HepG2 (cell line): ENCODE results near the gene FGF1. TPM values are rescaled to one million over a fixed set of nuclear protein-coding genes. Genes with fewer than 3 reads are reported as not detected.

ENCODE experiments used
- ATAC-seq: fragments of 200-7000 bp; cut with Tn5 transposase; 3 replicates; pipeline ENCODE4 v1.9.1; 2020; ENCODE audit warnings: mild to moderate bottlenecking, moderate library complexity
- BruUV-seq: library from RNA; stranded (reverse); fragments of 400-500 nt; replicated peaks from 2 replicates; lab custom pipeline; 2021; lab: Mats Ljungman, UMichigan
- CTCF ChIA-PET: fragments of 300-600 bp; formaldehyde crosslinking; extraction: SDS; loops from one replicate; lab custom pipeline; 2021; ENCODE audit warnings: low total read pairs, inconsistent platforms, low intra/inter-chr PET ratio; lab: Yijun Ruan, JAX
- POLR2A ChIA-PET: fragments of 350-600 bp; sonication (Branson Sonifier 250); formaldehyde crosslinking; loops from one replicate; lab custom pipeline; 2020; ENCODE audit warnings: antibody characterized with exemption, inconsistent platforms; lab: Yijun Ruan, JAX
- DNase-seq: peaks from one replicate; pipeline ENCODE4 v3.0.0-alpha.2; 2015; ENCODE audit warnings: low spot score
- FAIRE-seq: peaks from 3 replicates; lab custom pipeline; 2011; peaks lifted over from hg19 to GRCh38; lab: Jason Lieb, UNC
- H2AFZ ChIP-seq: one replicate; pipeline ENCODE4 v1.6.1; 2011; ENCODE audit warnings: low read length, inconsistent platforms
- H3K27ac ChIP-seq: fragments of 300-600 bp; 3 replicates; pipeline ENCODE4 v1.8.0; 2011; ENCODE audit warnings: mixed run types, mild to moderate bottlenecking, mixed read lengths, low read length, inconsistent platforms; ENCODE audit not compliant: insufficient read depth; ENCODE audit errors: extremely low read length
- H3K27me3 ChIP-seq, 2 experiments: fragments of 200-600 bp in 1 of 2; 2 replicates in 1 of 2; 3 replicates in 1 of 2; pipeline versions ENCODE4 v1.6.0 to v1.8.0; 2011; ENCODE audit warnings: low read length in 2 of 2, mild to moderate bottlenecking in 2 of 2, moderate library complexity in 2 of 2, inconsistent platforms in 1 of 2; ENCODE audit not compliant: insufficient read depth in 2 of 2, control insufficient read depth in 1 of 2
- H3K36me3 ChIP-seq, 2 experiments: fragments of 200-600 bp in 1 of 2; replicated peaks in 1 of 2; 2 replicates in 1 of 2; 3 replicates in 1 of 2; pipeline versions ENCODE4 v1.5.1 to v1.8.0; 2011; ENCODE audit warnings: low read length in 2 of 2, inconsistent platforms in 1 of 2; ENCODE audit not compliant: insufficient read depth in 2 of 2, control insufficient read depth in 1 of 2
- H3K4me1 ChIP-seq: 2 replicates; pipeline ENCODE4 v1.5.1; 2012; ENCODE audit warnings: low read length, inconsistent platforms; ENCODE audit not compliant: insufficient read depth
- H3K4me2 ChIP-seq: 2 replicates; pipeline ENCODE4 v1.6.0; 2011; ENCODE audit warnings: low read depth, low read length, inconsistent platforms
- H3K4me3 ChIP-seq, 3 experiments: fragments of 200-600 bp in 1 of 3; sonication (generic), shearing (Covaris generic) in 1 of 3; replicated peaks in 1 of 3; 2 replicates each; pipeline ENCODE4 v1.5.1; 2011 to 2016; ENCODE audit warnings: low read length in 3 of 3, inconsistent platforms in 2 of 3, low read depth in 2 of 3, mild to moderate bottlenecking in 2 of 3, control low read depth in 1 of 3, mixed read lengths in 1 of 3; ENCODE audit not compliant: insufficient read depth in 1 of 3
- H3K79me2 ChIP-seq: one replicate; pipeline ENCODE4 v1.6.1; 2011; ENCODE audit warnings: low read length, inconsistent platforms; ENCODE audit not compliant: insufficient read depth
- H3K9ac ChIP-seq: 2 replicates; pipeline ENCODE4 v1.6.0; 2011; ENCODE audit warnings: mild to moderate bottlenecking, low read depth, low read length, inconsistent platforms; ENCODE audit not compliant: insufficient read depth
- H3K9me3 ChIP-seq: 2 replicates; pipeline ENCODE4 v1.5.1; 2012; ENCODE audit warnings: mild to moderate bottlenecking, low read length
- H4K20me1 ChIP-seq: 2 replicates; pipeline ENCODE4 v1.6.0; 2011; ENCODE audit warnings: inconsistent platforms, mild to moderate bottlenecking, low read length, moderate library complexity; ENCODE audit not compliant: insufficient read depth
- HBP1 ChIP-seq: IDR thresholded peaks from 2 replicates; pipeline ENCODE4 v1.6.1; 2016; ENCODE audit warnings: low read depth, control low read depth
- IKZF1 ChIP-seq: fragments of 450-650 bp; IDR thresholded peaks from 2 replicates; pipeline ENCODE4 v1.7.1; 2016
- MBD4 ChIP-seq: IDR thresholded peaks from 2 replicates; pipeline ENCODE4 v1.6.1; 2012; ENCODE audit warnings: low read length, inconsistent platforms, borderline replicate concordance
- PCBP2 ChIP-seq: fragments of 200-400 bp; formaldehyde crosslinking; optimal IDR thresholded peaks from 2 replicates; pipeline ENCODE3; 2018; ENCODE audit warnings: low read length, low read depth; ENCODE audit not compliant: poor library complexity, severe bottlenecking
- RARA ChIP-seq: IDR thresholded peaks from 2 replicates; pipeline ENCODE4 v1.6.1; 2016; ENCODE audit warnings: missing genetic modification reagents, missing compliant biosample characterization
- ZNF431 ChIP-seq: sonication (generic); formaldehyde crosslinking; IDR thresholded peaks from 2 replicates; pipeline ENCODE4 v1.9.0; 2022; ENCODE audit warnings: missing genetic modification reagents, low read depth, mild to moderate bottlenecking, borderline replicate concordance
- ZNF564 ChIP-seq: sonication (generic); formaldehyde crosslinking; IDR thresholded peaks from 2 replicates; pipeline ENCODE4 v1.8.1; 2023; ENCODE audit warnings: mild to moderate bottlenecking, missing genetic modification reagents
- ZNF577 ChIP-seq: sonication (generic); formaldehyde crosslinking; IDR thresholded peaks from 2 replicates; pipeline ENCODE4 v1.4.0; 2020; ENCODE audit warnings: mild to moderate bottlenecking, low read depth, missing genetic modification reagents, borderline replicate concordance
- ZNF605 ChIP-seq: sonication (generic); formaldehyde crosslinking; IDR thresholded peaks from 2 replicates; pipeline ENCODE4 v1.8.0; 2022; ENCODE audit warnings: mild to moderate bottlenecking, missing genetic modification reagents
- ZNF781 ChIP-seq: sonication (generic); formaldehyde crosslinking; IDR thresholded peaks from 2 replicates; pipeline ENCODE4 v1.5.1; 2020; ENCODE audit warnings: borderline replicate concordance, mild to moderate bottlenecking, missing genetic modification reagents; ENCODE audit errors: not compliant biosample characterization
- WGBS: methylation state at CpG from one replicate; pipeline ENCODE4 v1.1.6; 2017; ENCODE audit warnings: low lambda C conversion rate; 5-methylcytosine and 5-hydroxymethylcytosine counted together
- in situ Hi-C: cut with HindIII; loops from 2 replicates; pipeline ENCODE4 v1.10.0; 2017; ENCODE audit warnings: low pct_unique_long_range_greater_than_20kb; ENCODE audit not compliant: extremely low pct_ligation_motif_present
- intact Hi-C: fragments of 100-400 bp; cut with micrococcal nuclease; formaldehyde crosslinking; loops from one replicate; pipeline ENCODE4 v1.10.0; 2022; ENCODE audit not compliant: unreplicated experiment
- polyA plus RNA-seq, 8 experiments: library from polyadenylated mRNA; depleted of rRNA in 3 of 8; stranded (reverse) in 7 of 8; unstranded in 1 of 8; fragments of >200 nt; fragmentation: Illumina TruSeq in 4 of 8; extraction: Trizol in 4 of 8; gene quantifications; 2 replicates each; pipeline versions ENCODE4 v1.2.1 to v1.2.3, GENCODE V29; 2011 to 2016; ENCODE audit warnings: low read depth in 4 of 8, missing spikeins in 1 of 8, mixed read lengths in 1 of 8; ENCODE audit not compliant: insufficient read depth in 1 of 8
- total RNA-seq, 5 experiments: library from RNA; depleted of rRNA; stranded (reverse); fragments of >200 nt; fragmentation: Illumina TruSeq; extraction: Trizol; gene quantifications; 2 replicates each; pipeline ENCODE4 v1.2.3, GENCODE V29; 2016; ENCODE audit warnings: low read depth in 1 of 5
- TF ChIP-seq, protein P1 (sequence below): sonication (generic); formaldehyde crosslinking; IDR thresholded peaks from 2 replicates; pipeline ENCODE4 v1.4.0; 2020; ENCODE audit warnings: low read depth, mild to moderate bottlenecking, missing genetic modification reagents
- TF ChIP-seq, protein P2 (sequence below): sonication (generic); formaldehyde crosslinking; IDR thresholded peaks from 2 replicates; pipeline ENCODE4 v1.4.0; 2020; ENCODE audit warnings: mild to moderate bottlenecking, missing genetic modification reagents

FGF1 gene
- total and polyA plus RNA-seq, 2 of the 13 experiments (the other 11 are each of a cell fraction or from before 2014, with no cell fraction given): not detected

DNA sequence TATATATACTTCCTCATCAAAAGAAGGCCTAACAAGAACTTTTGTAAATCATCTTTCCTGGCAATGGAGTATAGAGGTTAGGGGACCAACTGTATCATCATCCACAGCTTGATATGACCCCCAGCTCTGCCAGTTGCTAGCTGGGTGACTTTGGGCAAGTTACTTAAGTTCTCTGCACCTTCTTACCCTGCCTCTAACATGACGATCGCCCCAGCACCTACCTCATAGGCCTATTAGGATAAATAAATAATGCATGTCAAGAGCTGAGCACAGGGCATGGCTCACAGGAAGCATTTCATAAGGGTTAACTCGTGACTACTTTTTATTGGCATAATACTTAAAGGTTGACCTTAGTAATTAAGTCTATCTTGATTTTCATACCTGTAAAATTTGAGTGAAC lies 29.4 kb upstream of the FGF1 start:
- in situ Hi-C loops: no loop called here
- Histone ChIP-seq H3K36me3 (no peaks in the 10 kb centered on the region), H3K4me3 (no peak overlapping the region), H3K9me3 (no peaks in the 10 kb centered on the region), H3K4me1 (peaks cover 28% of the 10 kb centered on the region), H3K79me2 (no peaks in the 10 kb centered on the region), H2AFZ (no peak overlapping the region), H3K9ac (no peak overlapping the region), H3K27ac (no peak overlapping the region), H3K4me2 (no peak overlapping the region), H4K20me1 (no peaks in the 10 kb centered on the region), H3K27me3 (peaks cover 3 to 33% of the 10 kb centered on the region in 2 experiments; a peak in 4 of 5 replicates)
- WGBS: 7% methylated on average over 3 of the region's 3 CpGs
- ChIA-PET POLR2A (no interaction called here), CTCF (interaction anchor here (3.0 to 3.6 kb wide), 2 partner anchors 165 to 173 kb away, joined by 19 to 28 read pairs; no protein-coding TSS in a partner anchor)
- no peak for DNase-seq
- intact Hi-C loops: no loop called here
- no TSS peak for BruUV-seq
- TF ChIP-seq, protein P1, sequence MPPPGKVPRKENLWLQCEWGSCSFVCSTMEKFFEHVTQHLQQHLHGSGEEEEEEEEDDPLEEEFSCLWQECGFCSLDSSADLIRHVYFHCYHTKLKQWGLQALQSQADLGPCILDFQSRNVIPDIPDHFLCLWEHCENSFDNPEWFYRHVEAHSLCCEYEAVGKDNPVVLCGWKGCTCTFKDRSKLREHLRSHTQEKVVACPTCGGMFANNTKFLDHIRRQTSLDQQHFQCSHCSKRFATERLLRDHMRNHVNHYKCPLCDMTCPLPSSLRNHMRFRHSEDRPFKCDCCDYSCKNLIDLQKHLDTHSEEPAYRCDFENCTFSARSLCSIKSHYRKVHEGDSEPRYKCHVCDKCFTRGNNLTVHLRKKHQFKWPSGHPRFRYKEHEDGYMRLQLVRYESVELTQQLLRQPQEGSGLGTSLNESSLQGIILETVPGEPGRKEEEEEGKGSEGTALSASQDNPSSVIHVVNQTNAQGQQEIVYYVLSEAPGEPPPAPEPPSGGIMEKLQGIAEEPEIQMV (CRISPR knock-in tag): no peak
- TF ChIP-seq IKZF1 (no peak), ZNF577 (no peak), ZNF564 (no peak), HBP1 (no peak), PCBP2 (no peak), MBD4 (no peak), ZNF431 (no peak), ZNF605 (no peak), RARA (CRISPR knock-in tag) (no peak), ZNF781 (CRISPR knock-in tag) (no peak)
- TF ChIP-seq, protein P2, sequence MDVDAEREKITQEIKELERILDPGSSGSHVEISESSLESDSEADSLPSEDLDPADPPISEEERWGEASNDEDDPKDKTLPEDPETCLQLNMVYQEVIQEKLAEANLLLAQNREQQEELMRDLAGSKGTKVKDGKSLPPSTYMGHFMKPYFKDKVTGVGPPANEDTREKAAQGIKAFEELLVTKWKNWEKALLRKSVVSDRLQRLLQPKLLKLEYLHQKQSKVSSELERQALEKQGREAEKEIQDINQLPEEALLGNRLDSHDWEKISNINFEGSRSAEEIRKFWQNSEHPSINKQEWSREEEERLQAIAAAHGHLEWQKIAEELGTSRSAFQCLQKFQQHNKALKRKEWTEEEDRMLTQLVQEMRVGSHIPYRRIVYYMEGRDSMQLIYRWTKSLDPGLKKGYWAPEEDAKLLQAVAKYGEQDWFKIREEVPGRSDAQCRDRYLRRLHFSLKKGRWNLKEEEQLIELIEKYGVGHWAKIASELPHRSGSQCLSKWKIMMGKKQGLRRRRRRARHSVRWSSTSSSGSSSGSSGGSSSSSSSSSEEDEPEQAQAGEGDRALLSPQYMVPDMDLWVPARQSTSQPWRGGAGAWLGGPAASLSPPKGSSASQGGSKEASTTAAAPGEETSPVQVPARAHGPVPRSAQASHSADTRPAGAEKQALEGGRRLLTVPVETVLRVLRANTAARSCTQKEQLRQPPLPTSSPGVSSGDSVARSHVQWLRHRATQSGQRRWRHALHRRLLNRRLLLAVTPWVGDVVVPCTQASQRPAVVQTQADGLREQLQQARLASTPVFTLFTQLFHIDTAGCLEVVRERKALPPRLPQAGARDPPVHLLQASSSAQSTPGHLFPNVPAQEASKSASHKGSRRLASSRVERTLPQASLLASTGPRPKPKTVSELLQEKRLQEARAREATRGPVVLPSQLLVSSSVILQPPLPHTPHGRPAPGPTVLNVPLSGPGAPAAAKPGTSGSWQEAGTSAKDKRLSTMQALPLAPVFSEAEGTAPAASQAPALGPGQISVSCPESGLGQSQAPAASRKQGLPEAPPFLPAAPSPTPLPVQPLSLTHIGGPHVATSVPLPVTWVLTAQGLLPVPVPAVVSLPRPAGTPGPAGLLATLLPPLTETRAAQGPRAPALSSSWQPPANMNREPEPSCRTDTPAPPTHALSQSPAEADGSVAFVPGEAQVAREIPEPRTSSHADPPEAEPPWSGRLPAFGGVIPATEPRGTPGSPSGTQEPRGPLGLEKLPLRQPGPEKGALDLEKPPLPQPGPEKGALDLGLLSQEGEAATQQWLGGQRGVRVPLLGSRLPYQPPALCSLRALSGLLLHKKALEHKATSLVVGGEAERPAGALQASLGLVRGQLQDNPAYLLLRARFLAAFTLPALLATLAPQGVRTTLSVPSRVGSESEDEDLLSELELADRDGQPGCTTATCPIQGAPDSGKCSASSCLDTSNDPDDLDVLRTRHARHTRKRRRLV: no peak
- FAIRE-seq: no peak
- no peak for ATAC-seq
